Stimulated activated CD4-positive, alpha-beta T cell treated with anti-CD3 and anti-CD28 coated beads, Interleukin-2, amount 100 ng/mL, for 48 hours (primary cell): ENCODE measurements around the gene POTEG.
"Not testable (repeated sequence)": the region's sequence is repeated elsewhere in the genome, so short reads cannot be mapped to it uniquely, and the experiment has no call there.

Source experiments
- DNase-seq, 2 donors: peaks; one replicate each; pipeline ENCODE4 v3.0.0-alpha.2; 2020

Gene POTEG

GRCh38 chr14:19434241-19434640 lies at the start of gene POTEG:
Gene POTEG (minus strand): TSS chr14:19434341. CDS start chr14:19434289, 52 bp downstream.
- not testable (repeated sequence) for DNase-seq

GRCh38 chr14:19482093-19482492 lies 48.0 kb upstream of the POTEG start:
- not testable (repeated sequence) for DNase-seq

GRCh38 chr14:19481421-19481820 lies 47.3 kb upstream of the POTEG start:
- not testable (repeated sequence) for DNase-seq

GRCh38 chr14:19480491-19480890 lies 46.4 kb upstream of the POTEG start:
- DNase-seq: not testable (repeated sequence)

- not testable (repeated sequence) for DNase-seq
Observed at GRCh38 chr14:19445761-19446160, 11.6 kb upstream of the POTEG start.

- not testable (repeated sequence) for DNase-seq
Observed at GRCh38 chr14:19439826-19440225, 5.7 kb upstream of the POTEG start.

- not testable (repeated sequence) for DNase-seq
Observed at GRCh38 chr14:19439219-19439618, 5.1 kb upstream of the POTEG start.

GRCh38 chr14:19437126-19437443 lies 2.9 kb upstream of the POTEG start:
- not testable (repeated sequence) for DNase-seq

GRCh38 chr14:19436311-19437125 lies 2.4 kb upstream of the POTEG start:
- not testable (repeated sequence) for DNase-seq

GRCh38 chr14:19435852-19436251 lies 1.7 kb upstream of the POTEG start:
- DNase-seq: not testable (repeated sequence)

- not testable (repeated sequence) for DNase-seq
Observed at GRCh38 chr14:19434891-19435290, 750 bp upstream of the POTEG start.

- not testable (repeated sequence) for DNase-seq
Observed at GRCh38 chr14:19433765-19434164, 376 bp downstream of the POTEG start.

- DNase-seq: not testable (repeated sequence)
Observed at GRCh38 chr14:19408519-19408918, 25.6 kb downstream of the POTEG start.

- DNase-seq: not testable (repeated sequence)
Observed at GRCh38 chr14:19402097-19402496, 32.0 kb downstream of the POTEG start.

- DNase-seq: not testable (repeated sequence)
Observed at GRCh38 chr14:19394727-19395126, 39.4 kb downstream of the POTEG start.

- not testable (repeated sequence) for DNase-seq
Observed at GRCh38 chr14:19390230-19390629, 43.9 kb downstream of the POTEG start.

GRCh38 chr14:19388741-19389140 lies 45.4 kb downstream of the POTEG start:
- not testable (repeated sequence) for DNase-seq

- DNase-seq: not testable (repeated sequence)
Observed at GRCh38 chr14:19386996-19387395, 47.1 kb downstream of the POTEG start.

- not testable (repeated sequence) for DNase-seq
Observed at GRCh38 chr14:19386309-19386708, 47.8 kb downstream of the POTEG start.

- DNase-seq: not testable (repeated sequence)
Observed at GRCh38 chr14:19384088-19384781, 49.9 kb downstream of the POTEG start.

- DNase-seq: not testable (repeated sequence)
Observed at GRCh38 chr14:19383008-19383584, 51.0 kb downstream of the POTEG start.

- not testable (repeated sequence) for DNase-seq
Observed at GRCh38 chr14:19380137-19380536, 54.0 kb downstream of the POTEG start.

- not testable (repeated sequence) for DNase-seq
Observed at GRCh38 chr14:19374451-19374903, 59.7 kb downstream of the POTEG start.
